Measurements from ENCODE around the gene PAK5. TPM values are rescaled to one million over a fixed set of nuclear protein-coding genes. Genes with fewer than 3 reads are reported as not detected.

The PAK5 gene
- total RNA-seq, 1 experiment from 2014 or later: not detected

- Histone ChIP-seq H4K20me1 (ENCODE audit: insufficient read depth) (no peaks in the 10 kb centered on the region; the same call in 1 of the 2 replicates), H3K4me3 (replicated peaks in 1 of 2; ENCODE audit: low read depth in 1 of 2, low read length in 2 of 2) (no peak overlapping the region), H3K9me3 (ENCODE audit: control insufficient read depth in 1 of 2, insufficient read depth in 1 of 2, low read depth in 1 of 2, low read length in 2 of 2) (no peaks in the 10 kb centered on the region), H3K4me2 (ENCODE audit: low read length) (no peak overlapping the region), H3K9ac (ENCODE audit: low read length) (no peak overlapping the region), H3K9me2 (ENCODE audit: insufficient read depth) (no peaks in the 10 kb centered on the region), H2AFZ (ENCODE audit: low read depth, low read length, poor library complexity, severe bottlenecking) (no peak overlapping the region), H3K79me2 (ENCODE audit: insufficient read depth, low read length) (no peaks in the 10 kb centered on the region), H3K27me3 (ENCODE audit: insufficient read depth, low read length) (peaks cover 17% of the 10 kb centered on the region; the same call in 1 of the 2 replicates), H3K27ac (ENCODE audit: low read depth, low read length) (no peak overlapping the region), H3K36me3 (ENCODE audit: control insufficient read depth in 1 of 2, insufficient read depth in 2 of 2, low read length in 2 of 2) (no peaks in the 10 kb centered on the region), H3K4me1 (ENCODE audit: control insufficient read depth in 1 of 2, insufficient read depth in 2 of 2, low read length in 2 of 2) (no peaks in the 10 kb centered on the region)
- DNase-seq (ENCODE audit: low read depth, low spot score) (no peak), ATAC-seq (no peak)
- TF ChIP-seq ZNF274 (IDR thresholded peaks at IDR 0.05; ENCODE audit: low read depth, low read length) (no peak), CBX3 (IDR thresholded peaks at IDR 0.05; ENCODE audit: low read depth) (no peak), YY1 (IDR thresholded peaks at IDR 0.05; ENCODE audit: extremely low read depth, insufficient replicate concordance, low read depth, low read length) (no peak), RAD21 (IDR thresholded peaks at IDR 0.05; ENCODE audit: low read depth) (no peak), JUND (IDR thresholded peaks at IDR 0.05) (no peak), ZFX (IDR thresholded peaks at IDR 0.05) (no peak), EZH2phosphoT487 (IDR thresholded peaks at IDR 0.05; ENCODE audit: borderline replicate concordance) (no peak), POLR2A (IDR thresholded peaks at IDR 0.05; ENCODE audit: borderline replicate concordance, extremely low read depth, insufficient read depth, insufficient read length) (no peak), ELF1 (IDR thresholded peaks at IDR 0.05; ENCODE audit: borderline replicate concordance, low read depth) (no peak), EGR1 (IDR thresholded peaks at IDR 0.05; ENCODE audit: low read depth) (no peak), MAX (IDR thresholded peaks at IDR 0.05) (no peak), TCF7L2 (IDR thresholded peaks at IDR 0.05; ENCODE audit: borderline replicate concordance, extremely low read depth, insufficient read depth, insufficient read length) (no peak), SP1 (IDR thresholded peaks at IDR 0.05; ENCODE audit: low read depth) (no peak), FOSL1 (IDR thresholded peaks at IDR 0.05; ENCODE audit: low read depth) (no peak), SIN3A (IDR thresholded peaks at IDR 0.05; ENCODE audit: low read depth) (no peak), EZH2 (IDR thresholded peaks at IDR 0.05) (no peak)
- TF ChIP-seq, protein P1, sequence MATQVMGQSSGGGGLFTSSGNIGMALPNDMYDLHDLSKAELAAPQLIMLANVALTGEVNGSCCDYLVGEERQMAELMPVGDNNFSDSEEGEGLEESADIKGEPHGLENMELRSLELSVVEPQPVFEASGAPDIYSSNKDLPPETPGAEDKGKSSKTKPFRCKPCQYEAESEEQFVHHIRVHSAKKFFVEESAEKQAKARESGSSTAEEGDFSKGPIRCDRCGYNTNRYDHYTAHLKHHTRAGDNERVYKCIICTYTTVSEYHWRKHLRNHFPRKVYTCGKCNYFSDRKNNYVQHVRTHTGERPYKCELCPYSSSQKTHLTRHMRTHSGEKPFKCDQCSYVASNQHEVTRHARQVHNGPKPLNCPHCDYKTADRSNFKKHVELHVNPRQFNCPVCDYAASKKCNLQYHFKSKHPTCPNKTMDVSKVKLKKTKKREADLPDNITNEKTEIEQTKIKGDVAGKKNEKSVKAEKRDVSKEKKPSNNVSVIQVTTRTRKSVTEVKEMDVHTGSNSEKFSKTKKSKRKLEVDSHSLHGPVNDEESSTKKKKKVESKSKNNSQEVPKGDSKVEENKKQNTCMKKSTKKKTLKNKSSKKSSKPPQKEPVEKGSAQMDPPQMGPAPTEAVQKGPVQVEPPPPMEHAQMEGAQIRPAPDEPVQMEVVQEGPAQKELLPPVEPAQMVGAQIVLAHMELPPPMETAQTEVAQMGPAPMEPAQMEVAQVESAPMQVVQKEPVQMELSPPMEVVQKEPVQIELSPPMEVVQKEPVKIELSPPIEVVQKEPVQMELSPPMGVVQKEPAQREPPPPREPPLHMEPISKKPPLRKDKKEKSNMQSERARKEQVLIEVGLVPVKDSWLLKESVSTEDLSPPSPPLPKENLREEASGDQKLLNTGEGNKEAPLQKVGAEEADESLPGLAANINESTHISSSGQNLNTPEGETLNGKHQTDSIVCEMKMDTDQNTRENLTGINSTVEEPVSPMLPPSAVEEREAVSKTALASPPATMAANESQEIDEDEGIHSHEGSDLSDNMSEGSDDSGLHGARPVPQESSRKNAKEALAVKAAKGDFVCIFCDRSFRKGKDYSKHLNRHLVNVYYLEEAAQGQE (IDR thresholded peaks at IDR 0.05; ENCODE audit: low read depth): no peak
- TF ChIP-seq, protein P2, sequence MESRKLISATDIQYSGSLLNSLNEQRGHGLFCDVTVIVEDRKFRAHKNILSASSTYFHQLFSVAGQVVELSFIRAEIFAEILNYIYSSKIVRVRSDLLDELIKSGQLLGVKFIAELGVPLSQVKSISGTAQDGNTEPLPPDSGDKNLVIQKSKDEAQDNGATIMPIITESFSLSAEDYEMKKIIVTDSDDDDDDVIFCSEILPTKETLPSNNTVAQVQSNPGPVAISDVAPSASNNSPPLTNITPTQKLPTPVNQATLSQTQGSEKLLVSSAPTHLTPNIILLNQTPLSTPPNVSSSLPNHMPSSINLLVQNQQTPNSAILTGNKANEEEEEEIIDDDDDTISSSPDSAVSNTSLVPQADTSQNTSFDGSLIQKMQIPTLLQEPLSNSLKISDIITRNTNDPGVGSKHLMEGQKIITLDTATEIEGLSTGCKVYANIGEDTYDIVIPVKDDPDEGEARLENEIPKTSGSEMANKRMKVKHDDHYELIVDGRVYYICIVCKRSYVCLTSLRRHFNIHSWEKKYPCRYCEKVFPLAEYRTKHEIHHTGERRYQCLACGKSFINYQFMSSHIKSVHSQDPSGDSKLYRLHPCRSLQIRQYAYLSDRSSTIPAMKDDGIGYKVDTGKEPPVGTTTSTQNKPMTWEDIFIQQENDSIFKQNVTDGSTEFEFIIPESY (IDR thresholded peaks at IDR 0.05; ENCODE audit: extremely low read depth, insufficient replicate concordance, low read length): no peak
- intact Hi-C loops (cut with micrococcal nuclease): no loop called here
- BruUV-seq (replicated peaks): no TSS peak
- ChIA-PET RAD21 (ENCODE audit: low non-redundant PET in 1 of 2, low total read pairs in 2 of 2, uncharacterized antibody in 2 of 2, unreplicated experiment in 2 of 2) (no interaction called here), POLR2A (no interaction called here), CTCF (no interaction called here)
These were observed 329.6 kb downstream of the PAK5 start for GRCh38 chr20:9509246-9509645.
